Measurements from ENCODE around the gene CD33.
A peak's percentile ranks its signal among the peaks of the same experiment; 100 is the strongest.

Gene CD33

DNA sequence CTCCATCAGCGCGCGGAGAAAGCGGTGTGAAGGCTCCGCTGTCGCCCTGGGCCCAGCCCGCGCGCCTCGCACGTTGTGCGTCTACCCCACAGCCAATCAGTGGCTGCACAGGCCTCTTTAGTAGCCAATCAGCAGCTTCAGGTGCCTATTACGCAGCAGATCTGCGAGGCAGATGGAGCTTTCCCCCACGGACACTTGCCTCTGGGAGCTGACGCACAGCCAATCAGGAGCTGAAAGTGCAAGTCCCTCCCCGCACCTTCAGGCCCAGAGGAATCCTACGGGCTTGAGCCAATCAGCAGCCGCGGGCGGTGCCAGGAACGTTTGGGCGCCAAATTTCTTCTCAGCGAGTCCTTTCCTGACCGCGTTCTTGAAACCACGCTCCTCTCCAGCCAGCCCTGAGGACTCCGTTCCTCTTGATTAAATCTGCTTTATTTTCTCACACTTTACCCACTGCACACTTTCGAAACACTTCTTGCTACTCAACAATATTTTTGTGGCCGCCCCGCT, 42.9 kb upstream of the CD33 start:
- ATAC-seq, result peak; percentile 22; the same call in 1 of the 3 replicates
- TF ChIP-seq, protein P1, sequence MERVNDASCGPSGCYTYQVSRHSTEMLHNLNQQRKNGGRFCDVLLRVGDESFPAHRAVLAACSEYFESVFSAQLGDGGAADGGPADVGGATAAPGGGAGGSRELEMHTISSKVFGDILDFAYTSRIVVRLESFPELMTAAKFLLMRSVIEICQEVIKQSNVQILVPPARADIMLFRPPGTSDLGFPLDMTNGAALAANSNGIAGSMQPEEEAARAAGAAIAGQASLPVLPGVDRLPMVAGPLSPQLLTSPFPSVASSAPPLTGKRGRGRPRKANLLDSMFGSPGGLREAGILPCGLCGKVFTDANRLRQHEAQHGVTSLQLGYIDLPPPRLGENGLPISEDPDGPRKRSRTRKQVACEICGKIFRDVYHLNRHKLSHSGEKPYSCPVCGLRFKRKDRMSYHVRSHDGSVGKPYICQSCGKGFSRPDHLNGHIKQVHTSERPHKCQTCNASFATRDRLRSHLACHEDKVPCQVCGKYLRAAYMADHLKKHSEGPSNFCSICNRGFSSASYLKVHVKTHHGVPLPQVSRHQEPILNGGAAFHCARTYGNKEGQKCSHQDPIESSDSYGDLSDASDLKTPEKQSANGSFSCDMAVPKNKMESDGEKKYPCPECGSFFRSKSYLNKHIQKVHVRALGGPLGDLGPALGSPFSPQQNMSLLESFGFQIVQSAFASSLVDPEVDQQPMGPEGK (CRISPR knock-in tag; IDR thresholded peaks at IDR 0.05; ENCODE audit: borderline replicate concordance), result no peak
- TF ChIP-seq ZFP30 (CRISPR knock-in tag; IDR thresholded peaks at IDR 0.05) (no peak), TCF4 (CRISPR knock-in tag; IDR thresholded peaks at IDR 0.05; ENCODE audit: borderline replicate concordance) (no peak), ZNF8 (CRISPR knock-in tag; IDR thresholded peaks at IDR 0.05) (no peak), BACH2 (CRISPR knock-in tag; IDR thresholded peaks at IDR 0.05; ENCODE audit: borderline replicate concordance) (no peak), PPARA (CRISPR knock-in tag; IDR thresholded peaks at IDR 0.05; ENCODE audit: borderline replicate concordance) (no peak), TOX (CRISPR knock-in tag; IDR thresholded peaks at IDR 0.05; ENCODE audit: borderline replicate concordance) (no peak), GLIS3 (CRISPR knock-in tag; IDR thresholded peaks at IDR 0.05) (no peak), ESRRG (CRISPR knock-in tag; IDR thresholded peaks at IDR 0.05) (no peak)
- TF ChIP-seq, protein P2, sequence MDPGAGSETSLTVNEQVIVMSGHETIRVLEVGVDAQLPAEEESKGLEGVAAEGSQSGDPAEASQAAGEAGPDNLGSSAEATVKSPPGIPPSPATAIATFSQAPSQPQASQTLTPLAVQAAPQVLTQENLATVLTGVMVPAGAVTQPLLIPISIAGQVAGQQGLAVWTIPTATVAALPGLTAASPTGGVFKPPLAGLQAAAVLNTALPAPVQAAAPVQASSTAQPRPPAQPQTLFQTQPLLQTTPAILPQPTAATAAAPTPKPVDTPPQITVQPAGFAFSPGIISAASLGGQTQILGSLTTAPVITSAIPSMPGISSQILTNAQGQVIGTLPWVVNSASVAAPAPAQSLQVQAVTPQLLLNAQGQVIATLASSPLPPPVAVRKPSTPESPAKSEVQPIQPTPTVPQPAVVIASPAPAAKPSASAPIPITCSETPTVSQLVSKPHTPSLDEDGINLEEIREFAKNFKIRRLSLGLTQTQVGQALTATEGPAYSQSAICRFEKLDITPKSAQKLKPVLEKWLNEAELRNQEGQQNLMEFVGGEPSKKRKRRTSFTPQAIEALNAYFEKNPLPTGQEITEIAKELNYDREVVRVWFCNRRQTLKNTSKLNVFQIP (CRISPR knock-in tag; IDR thresholded peaks at IDR 0.05; ENCODE audit: borderline replicate concordance, low read depth), result no peak
- TF ChIP-seq, protein P3, sequence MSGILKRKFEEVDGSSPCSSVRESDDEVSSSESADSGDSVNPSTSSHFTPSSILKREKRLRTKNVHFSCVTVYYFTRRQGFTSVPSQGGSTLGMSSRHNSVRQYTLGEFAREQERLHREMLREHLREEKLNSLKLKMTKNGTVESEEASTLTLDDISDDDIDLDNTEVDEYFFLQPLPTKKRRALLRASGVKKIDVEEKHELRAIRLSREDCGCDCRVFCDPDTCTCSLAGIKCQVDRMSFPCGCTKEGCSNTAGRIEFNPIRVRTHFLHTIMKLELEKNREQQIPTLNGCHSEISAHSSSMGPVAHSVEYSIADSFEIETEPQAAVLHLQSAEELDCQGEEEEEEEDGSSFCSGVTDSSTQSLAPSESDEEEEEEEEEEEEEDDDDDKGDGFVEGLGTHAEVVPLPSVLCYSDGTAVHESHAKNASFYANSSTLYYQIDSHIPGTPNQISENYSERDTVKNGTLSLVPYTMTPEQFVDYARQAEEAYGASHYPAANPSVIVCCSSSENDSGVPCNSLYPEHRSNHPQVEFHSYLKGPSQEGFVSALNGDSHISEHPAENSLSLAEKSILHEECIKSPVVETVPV (CRISPR knock-in tag; IDR thresholded peaks at IDR 0.05), result no peak

DNA sequence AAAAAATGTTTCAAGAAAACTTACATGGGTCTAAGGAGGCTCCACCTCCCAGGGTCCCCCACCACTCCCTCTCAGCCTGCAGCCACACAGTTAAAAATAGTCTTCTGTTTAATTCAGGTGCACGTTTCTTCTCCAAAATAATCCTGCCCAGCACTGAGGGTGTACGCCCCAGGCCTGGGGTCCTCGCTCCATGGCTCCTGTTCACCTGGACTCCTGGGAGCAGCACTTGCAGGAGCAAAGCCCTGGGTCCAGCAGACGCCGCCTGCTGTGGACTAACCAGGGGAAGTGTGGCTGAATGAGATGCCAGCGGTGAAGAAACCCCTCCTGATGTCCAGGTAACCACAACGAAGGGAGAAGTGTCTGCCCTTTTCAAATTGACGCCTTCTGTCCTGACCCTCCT, 41.3 kb upstream of the CD33 start:
- ATAC-seq, result no peak
- TF ChIP-seq ZNF8 (CRISPR knock-in tag; IDR thresholded peaks at IDR 0.05) (no peak), ZNF70 (CRISPR knock-in tag; IDR thresholded peaks at IDR 0.05) (no peak)

DNA sequence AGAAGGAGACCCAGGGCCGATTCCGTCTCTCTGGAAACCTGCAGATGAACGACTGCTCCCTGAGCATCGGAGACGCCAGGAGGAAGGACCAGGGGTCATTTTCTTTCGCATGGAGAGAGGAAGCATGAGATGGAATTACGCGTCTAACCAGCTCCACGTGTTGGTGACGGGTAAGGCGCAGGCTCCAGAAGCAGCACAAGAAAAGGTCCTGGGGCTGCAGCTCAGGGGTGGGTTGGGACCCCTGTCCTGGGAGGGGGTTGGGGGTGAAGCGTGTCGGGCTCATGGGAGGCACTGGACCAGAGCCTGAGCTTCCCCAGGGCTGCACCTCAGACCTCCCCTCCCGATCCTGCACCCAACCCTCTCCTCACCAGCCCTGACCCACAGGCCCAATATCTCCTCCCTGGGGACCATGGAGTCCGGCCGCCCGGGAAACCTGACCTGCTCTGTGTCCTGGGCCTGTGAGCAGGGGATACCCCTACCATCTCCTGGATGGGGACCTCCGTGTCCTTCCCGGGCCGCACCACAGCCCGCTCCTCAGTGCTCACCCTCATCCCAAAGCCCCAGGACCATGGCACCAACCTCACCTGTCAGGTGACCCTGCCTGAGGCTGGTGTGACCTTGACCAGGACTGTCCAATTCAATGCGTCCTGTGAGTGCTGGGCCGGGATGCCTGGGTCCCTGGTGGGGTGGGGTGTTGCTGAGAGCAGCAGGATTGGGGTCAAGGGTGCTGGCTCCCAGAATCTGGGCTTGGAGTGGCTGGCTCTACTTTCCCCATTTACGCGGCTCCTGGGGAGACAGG, 39.6 kb upstream of the CD33 start:
- ATAC-seq, result no peak
- TF ChIP-seq OSR1 (CRISPR knock-in tag; IDR thresholded peaks at IDR 0.05) (no peak), ZNF70 (CRISPR knock-in tag; IDR thresholded peaks at IDR 0.05) (no peak), ISL1 (CRISPR knock-in tag; IDR thresholded peaks at IDR 0.05) (no peak), ZFP3 (CRISPR knock-in tag; IDR thresholded peaks at IDR 0.05) (no peak), ESRRG (CRISPR knock-in tag; IDR thresholded peaks at IDR 0.05) (no peak), CSDC2 (CRISPR knock-in tag; IDR thresholded peaks at IDR 0.05) (no peak), GLIS3 (CRISPR knock-in tag; IDR thresholded peaks at IDR 0.05) (no peak), ZC3H10 (CRISPR knock-in tag; IDR thresholded peaks at IDR 0.05) (no peak)
- TF ChIP-seq, protein P3 (CRISPR knock-in tag; IDR thresholded peaks at IDR 0.05), result no peak
- TF ChIP-seq, protein P4, sequence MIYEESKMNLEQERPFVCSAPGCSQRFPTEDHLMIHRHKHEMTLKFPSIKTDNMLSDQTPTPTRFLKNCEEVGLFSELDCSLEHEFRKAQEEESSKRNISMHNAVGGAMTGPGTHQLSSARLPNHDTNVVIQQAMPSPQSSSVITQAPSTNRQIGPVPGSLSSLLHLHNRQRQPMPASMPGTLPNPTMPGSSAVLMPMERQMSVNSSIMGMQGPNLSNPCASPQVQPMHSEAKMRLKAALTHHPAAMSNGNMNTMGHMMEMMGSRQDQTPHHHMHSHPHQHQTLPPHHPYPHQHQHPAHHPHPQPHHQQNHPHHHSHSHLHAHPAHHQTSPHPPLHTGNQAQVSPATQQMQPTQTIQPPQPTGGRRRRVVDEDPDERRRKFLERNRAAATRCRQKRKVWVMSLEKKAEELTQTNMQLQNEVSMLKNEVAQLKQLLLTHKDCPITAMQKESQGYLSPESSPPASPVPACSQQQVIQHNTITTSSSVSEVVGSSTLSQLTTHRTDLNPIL (CRISPR knock-in tag; IDR thresholded peaks at IDR 0.05; ENCODE audit: low read depth), result no peak

DNA sequence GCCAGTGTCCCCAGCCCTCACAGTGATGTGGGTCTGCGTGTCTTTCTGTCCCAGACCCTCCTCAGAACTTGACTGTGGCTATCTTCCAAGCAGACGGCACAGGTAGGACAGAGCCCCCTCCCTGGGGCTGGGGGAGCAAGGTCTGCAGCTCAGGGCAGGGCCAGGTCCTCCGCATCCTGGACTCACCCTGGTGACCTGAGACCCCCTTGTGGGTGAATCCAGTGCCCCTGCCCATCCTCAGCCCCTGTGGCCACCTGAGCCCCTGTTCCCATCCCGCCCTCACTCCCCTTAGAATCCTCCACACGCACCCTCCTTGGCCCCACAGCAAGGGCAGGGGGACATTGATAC, 39.0 kb upstream of the CD33 start:
- ATAC-seq, result no peak
- TF ChIP-seq, protein P3 (CRISPR knock-in tag; IDR thresholded peaks at IDR 0.05), result no peak
- TF ChIP-seq TOX (CRISPR knock-in tag; IDR thresholded peaks at IDR 0.05; ENCODE audit: borderline replicate concordance), result no peak
- no peak for TF ChIP-seq OSR1 (CRISPR knock-in tag; IDR thresholded peaks at IDR 0.05)
- no peak for TF ChIP-seq GLIS3 (CRISPR knock-in tag; IDR thresholded peaks at IDR 0.05)
- TF ChIP-seq ZFP3 (CRISPR knock-in tag; IDR thresholded peaks at IDR 0.05), result no peak

Data from SK-N-SH treated with all-trans-retinoic acid at 6 μM for 48 hours (cell line).